Raji (cell line): ENCODE measurements around the gene TBX4.

ENCODE experiments used
- POLR2A ChIP-seq: IDR thresholded peaks from 2 replicates; pipeline ENCODE4 v1.6.1; 2011; ENCODE audit warnings: low read depth, low read length, control low read depth; ENCODE audit not compliant: insufficient read depth

TBX4 gene

GRCh38 chr17:61519754-61520440, 67.7 kb downstream of the TBX4 start:
- no peak for TF ChIP-seq POLR2A

DNA sequence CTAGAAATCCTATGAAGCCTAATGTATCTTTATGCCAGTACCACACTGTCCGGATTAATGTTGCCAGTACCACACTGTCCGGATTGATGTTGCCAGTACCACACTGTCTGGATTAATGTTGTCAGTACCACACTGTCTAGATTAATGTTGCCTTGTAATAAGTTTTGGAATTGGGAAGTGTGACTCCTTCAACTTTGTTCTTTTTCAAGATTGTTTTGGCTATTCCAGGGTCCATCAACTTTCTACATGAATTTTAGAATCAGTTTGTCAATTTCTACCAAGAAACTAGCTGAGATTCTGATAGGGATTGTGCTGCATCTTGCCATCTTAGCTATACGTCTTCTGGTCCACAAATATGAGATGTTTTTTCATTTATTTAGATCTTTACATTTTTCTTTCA, 68.7 kb downstream of the TBX4 start:
- no peak for TF ChIP-seq POLR2A

- no peak for TF ChIP-seq POLR2A
These were observed 69.9 kb downstream of the TBX4 start for GRCh38 chr17:61522088-61522487.

GRCh38 chr17:61524319-61524718, 72.1 kb downstream of the TBX4 start:
- no peak for TF ChIP-seq POLR2A

- no peak for TF ChIP-seq POLR2A
These were observed 75.9 kb downstream of the TBX4 start for GRCh38 chr17:61528171-61528570.

DNA sequence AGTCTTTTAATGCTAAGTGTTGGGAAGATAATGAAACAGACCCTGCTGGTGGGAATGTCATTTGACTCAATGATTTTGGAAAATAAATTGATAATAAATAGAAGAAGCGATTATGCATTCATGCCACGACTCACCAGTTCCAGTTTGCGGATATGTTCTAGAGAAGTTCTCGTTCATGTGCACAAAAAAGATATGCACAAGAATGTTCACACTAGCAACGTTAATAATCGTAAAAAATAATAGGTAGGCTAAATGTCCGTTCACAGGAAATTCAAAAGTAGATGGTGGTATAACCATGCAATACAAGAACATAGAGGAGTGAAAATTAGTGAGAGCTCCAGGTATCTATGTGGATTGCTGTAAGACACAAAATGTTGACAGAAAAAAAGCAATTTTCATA, 79.0 kb downstream of the TBX4 start:
- TF ChIP-seq POLR2A: no peak

DNA sequence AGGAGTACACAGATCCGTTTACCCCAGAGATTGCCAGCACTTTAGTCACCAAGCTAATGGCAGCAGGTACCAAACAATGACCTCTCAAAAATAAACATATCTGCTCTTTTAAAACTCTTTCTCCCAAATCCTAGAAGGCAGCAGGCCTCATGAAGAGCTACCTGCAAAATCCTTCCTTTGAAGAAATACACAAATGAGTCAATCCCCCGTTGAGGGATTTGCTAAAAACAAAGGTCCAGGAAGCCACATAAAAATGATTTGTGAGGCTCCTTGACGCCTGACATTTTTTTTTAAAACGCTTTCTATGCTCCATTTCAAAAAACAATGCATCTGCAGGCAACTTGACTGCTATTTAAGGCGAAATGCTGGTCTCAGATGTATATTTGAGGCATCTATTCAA, 80.6 kb downstream of the TBX4 start:
- no peak for TF ChIP-seq POLR2A

- TF ChIP-seq POLR2A: no peak
These were observed 81.6 kb downstream of the TBX4 start for GRCh38 chr17:61533797-61534196.

DNA sequence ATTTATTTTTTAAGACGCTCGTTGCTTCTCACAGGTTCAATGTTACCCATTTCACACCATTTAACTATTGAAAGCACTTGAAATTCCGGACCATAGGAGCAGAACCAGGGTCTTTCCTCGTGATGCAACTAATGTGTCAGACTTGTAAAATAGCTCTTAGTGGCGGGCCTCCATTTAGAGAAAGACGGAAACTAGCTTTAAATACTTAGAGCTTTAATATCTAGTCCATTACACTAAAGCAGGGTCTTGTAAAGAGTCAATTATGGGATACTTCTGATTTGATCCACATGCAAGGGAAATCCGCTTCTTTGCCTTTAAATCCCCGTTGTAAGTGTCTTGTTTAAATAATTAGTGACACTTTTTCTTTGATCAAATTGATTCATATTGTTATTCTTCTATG, 82.2 kb downstream of the TBX4 start:
- TF ChIP-seq POLR2A: no peak
